ENCODE measurements around the gene IL1RAPL1.

Gene IL1RAPL1

GRCh38 chrX:28586981-28587551 lies at the start of gene IL1RAPL1:
IL1RAPL1 (plus strand) TSS chrX:28587446.
- Mint-ChIP-seq H3K9me3 (no peaks in the 10 kb centered on the region), H3K36me3 (ENCODE audit: low read depth) (no peaks in the 10 kb centered on the region), H3K27me3 (ENCODE audit: low read depth, poor library complexity) (no peaks in the 10 kb centered on the region), H3K27ac (no peak within 1 kb of the TSS), H3K4me1 (peaks cover 7% of the 10 kb centered on the region), H3K4me3 (no peak within 1 kb of the TSS)
- TF ChIP-seq CTCF (IDR thresholded peaks at IDR 0.05) = no peak
- peak; percentile 20 for DNase-seq

GRCh38 chrX:28542791-28543190 lies 44.5 kb upstream of the IL1RAPL1 start:
- Mint-ChIP-seq H3K4me3 (no peak overlapping the region), H3K27me3 (ENCODE audit: low read depth, poor library complexity) (peaks cover 5% of the 10 kb centered on the region), H3K36me3 (ENCODE audit: low read depth) (no peaks in the 10 kb centered on the region), H3K4me1 (peaks cover 3% of the 10 kb centered on the region), H3K27ac (no peak overlapping the region), H3K9me3 (peaks cover 5% of the 10 kb centered on the region)
- TF ChIP-seq CTCF (IDR thresholded peaks at IDR 0.05) = no peak
- no peak for DNase-seq

GRCh38 chrX:28549838-28550237 lies 37.4 kb upstream of the IL1RAPL1 start:
- Mint-ChIP-seq H3K9me3 (no peaks in the 10 kb centered on the region), H3K4me3 (no peak overlapping the region), H3K27ac (no peak overlapping the region), H3K36me3 (ENCODE audit: low read depth) (no peaks in the 10 kb centered on the region), H3K4me1 (peaks cover 3% of the 10 kb centered on the region), H3K27me3 (ENCODE audit: low read depth, poor library complexity) (no peaks in the 10 kb centered on the region)
- TF ChIP-seq CTCF (IDR thresholded peaks at IDR 0.05) = no peak
- DNase-seq = no peak

GRCh38 chrX:28550331-28550872 lies 36.8 kb upstream of the IL1RAPL1 start:
- TF ChIP-seq CTCF (IDR thresholded peaks at IDR 0.05) = no peak
- H3K36me3 Mint-ChIP-seq (ENCODE audit: low read depth) = no peaks in the 10 kb centered on the region
- no peak overlapping the region for H3K27ac Mint-ChIP-seq
- peaks cover 2% of the 10 kb centered on the region for H3K9me3 Mint-ChIP-seq
- H3K27me3 Mint-ChIP-seq (ENCODE audit: low read depth, poor library complexity) = no peaks in the 10 kb centered on the region
- peaks cover 3% of the 10 kb centered on the region for H3K4me1 Mint-ChIP-seq
- no peak overlapping the region for H3K4me3 Mint-ChIP-seq
- DNase-seq = no peak

GRCh38 chrX:28552322-28552721 lies 34.9 kb upstream of the IL1RAPL1 start:
- no peaks in the 10 kb centered on the region for H3K36me3 Mint-ChIP-seq (ENCODE audit: low read depth)
- H3K4me3 Mint-ChIP-seq = no peak overlapping the region
- TF ChIP-seq CTCF (IDR thresholded peaks at IDR 0.05) = no peak
- no peaks in the 10 kb centered on the region for H3K27me3 Mint-ChIP-seq (ENCODE audit: low read depth, poor library complexity)
- H3K27ac Mint-ChIP-seq = no peak overlapping the region
- peaks cover under 1% of the 10 kb centered on the region for H3K4me1 Mint-ChIP-seq
- no peak for DNase-seq
- peaks cover 21% of the 10 kb centered on the region for H3K9me3 Mint-ChIP-seq
